Measurements from ENCODE around the gene TTLL3. TPM values are rescaled to one million over a fixed set of nuclear protein-coding genes. Genes with fewer than 3 reads are reported as not detected.
A peak's percentile ranks its signal among the peaks of the same experiment; 100 is the strongest.

Gene TTLL3
- total and polyA plus RNA-seq, 2 of the 13 experiments (the other 11 are each of a cell fraction or from before 2014, with no cell fraction given) = 9.5 to 51.2 TPM

GRCh38 chr3:9864200-9864927 is 54.3 kb downstream of the TTLL3 start (continued):
- no peak for TF ChIP-seq ZNF878 (CRISPR knock-in tag; IDR thresholded peaks at IDR 0.05)
- no peak for TF ChIP-seq MXI1 (IDR thresholded peaks at IDR 0.05; ENCODE audit: borderline replicate concordance, low read depth, low read length)
- TF ChIP-seq ZMYM2 (CRISPR knock-in tag; IDR thresholded peaks at IDR 0.05) = no peak
- TF ChIP-seq, protein P1, sequence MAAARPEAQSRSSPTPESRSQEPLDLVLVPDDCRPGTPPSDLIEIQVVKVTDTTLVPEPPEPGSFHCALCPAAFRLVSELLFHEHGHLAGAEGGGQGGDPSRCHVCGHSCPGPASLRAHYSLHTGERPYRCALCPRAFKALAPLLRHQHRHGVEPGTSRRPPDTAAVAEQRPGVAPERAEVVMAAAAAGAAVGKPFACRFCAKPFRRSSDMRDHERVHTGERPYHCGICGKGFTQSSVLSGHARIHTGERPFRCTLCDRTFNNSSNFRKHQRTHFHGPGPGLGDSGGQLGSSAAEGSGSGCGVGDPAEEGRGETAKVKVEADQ (CRISPR knock-in tag; IDR thresholded peaks at IDR 0.05; ENCODE audit: borderline replicate concordance) = no peak
- TF ChIP-seq MIER3 (CRISPR knock-in tag; IDR thresholded peaks at IDR 0.05; ENCODE audit: borderline replicate concordance) = no peak
- peak; percentile 11; the same call in 1 of the 2 replicates for TF ChIP-seq GATAD2A (CRISPR knock-in tag; IDR thresholded peaks at IDR 0.05)
- TF ChIP-seq SMARCE1 (IDR thresholded peaks at IDR 0.05; ENCODE audit: borderline replicate concordance) = no peak
- no peak for TF ChIP-seq ATM (IDR thresholded peaks at IDR 0.05; ENCODE audit: borderline replicate concordance)
- peak; percentile 56; the same call in 1 of the 2 replicates for TF ChIP-seq TARDBP (CRISPR knock-in tag; IDR thresholded peaks at IDR 0.05)
- TF ChIP-seq ZNF512B (CRISPR knock-in tag; IDR thresholded peaks at IDR 0.05; ENCODE audit: borderline replicate concordance) = no peak; the same call in 1 of the 2 replicates
- no peak for TF ChIP-seq CENPT (CRISPR knock-in tag; IDR thresholded peaks at IDR 0.05; ENCODE audit: low read depth)
- TF ChIP-seq ZNF501 (CRISPR knock-in tag; IDR thresholded peaks at IDR 0.05) = peak; percentile 41; the same call in 1 of the 2 replicates
- TF ChIP-seq KDM6A (CRISPR knock-in tag; IDR thresholded peaks at IDR 0.05; ENCODE audit: low read depth) = no peak
- no peak; the same call in 1 of the 2 replicates for TF ChIP-seq CBX5 (CRISPR knock-in tag; IDR thresholded peaks at IDR 0.05; ENCODE audit: borderline replicate concordance)
- TF ChIP-seq, protein P2, sequence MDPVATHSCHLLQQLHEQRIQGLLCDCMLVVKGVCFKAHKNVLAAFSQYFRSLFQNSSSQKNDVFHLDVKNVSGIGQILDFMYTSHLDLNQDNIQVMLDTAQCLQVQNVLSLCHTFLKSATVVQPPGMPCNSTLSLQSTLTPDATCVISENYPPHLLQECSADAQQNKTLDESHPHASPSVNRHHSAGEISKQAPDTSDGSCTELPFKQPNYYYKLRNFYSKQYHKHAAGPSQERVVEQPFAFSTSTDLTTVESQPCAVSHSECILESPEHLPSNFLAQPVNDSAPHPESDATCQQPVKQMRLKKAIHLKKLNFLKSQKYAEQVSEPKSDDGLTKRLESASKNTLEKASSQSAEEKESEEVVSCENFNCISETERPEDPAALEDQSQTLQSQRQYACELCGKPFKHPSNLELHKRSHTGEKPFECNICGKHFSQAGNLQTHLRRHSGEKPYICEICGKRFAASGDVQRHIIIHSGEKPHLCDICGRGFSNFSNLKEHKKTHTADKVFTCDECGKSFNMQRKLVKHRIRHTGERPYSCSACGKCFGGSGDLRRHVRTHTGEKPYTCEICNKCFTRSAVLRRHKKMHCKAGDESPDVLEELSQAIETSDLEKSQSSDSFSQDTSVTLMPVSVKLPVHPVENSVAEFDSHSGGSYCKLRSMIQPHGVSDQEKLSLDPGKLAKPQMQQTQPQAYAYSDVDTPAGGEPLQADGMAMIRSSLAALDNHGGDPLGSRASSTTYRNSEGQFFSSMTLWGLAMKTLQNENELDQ (CRISPR knock-in tag; IDR thresholded peaks at IDR 0.05; ENCODE audit: borderline replicate concordance) = no peak
- TF ChIP-seq PHF21A (CRISPR knock-in tag; IDR thresholded peaks at IDR 0.05) = peak; percentile 69
- TF ChIP-seq KLF11 (CRISPR knock-in tag; IDR thresholded peaks at IDR 0.05) = no peak
- TF ChIP-seq FOXP1 (IDR thresholded peaks at IDR 0.05) = no peak
- TF ChIP-seq FOXP1 (CRISPR knock-in tag; IDR thresholded peaks at IDR 0.05) = no peak
- no peak for TF ChIP-seq CENPX (CRISPR knock-in tag; IDR thresholded peaks at IDR 0.05)
- peak; percentile 11; the same call in 1 of the 2 replicates for TF ChIP-seq ZNF574 (CRISPR knock-in tag; IDR thresholded peaks at IDR 0.05)
- no peak for TF ChIP-seq ZSCAN30 (CRISPR knock-in tag; IDR thresholded peaks at IDR 0.05)
- no peak for TF ChIP-seq ZNF780A (CRISPR knock-in tag; IDR thresholded peaks at IDR 0.05)

Data from HepG2 (cell line).